PFSK-1 (cell line): ENCODE measurements around the gene MAGEB17.

Experiments used
- FOXP2 ChIP-seq: optimal IDR thresholded peaks from 2 replicates; pipeline ENCODE3; 2011; ENCODE audit warnings: borderline replicate concordance, control low read depth, inconsistent platforms; ENCODE audit not compliant: insufficient read depth; ENCODE audit errors: extremely low read length, extremely low read depth
- POLR2AphosphoS5 ChIP-seq: IDR thresholded peaks from 2 replicates; pipeline ENCODE4 v1.6.1; 2012; ENCODE audit warnings: low read depth, mild to moderate bottlenecking, control low read depth, low read length, moderate library complexity
- REST ChIP-seq, 2 experiments: IDR thresholded peaks; 2 replicates each; pipeline versions ENCODE4 v1.6.1 to v1.8.0; 2011 to 2012; ENCODE audit warnings: low read depth in 2 of 2, low read length in 2 of 2, control low read depth in 1 of 2, inconsistent platforms in 1 of 2, mild to moderate bottlenecking in 1 of 2, moderate library complexity in 1 of 2; ENCODE audit not compliant: insufficient read depth in 1 of 2
- SIN3A ChIP-seq: IDR thresholded peaks from 2 replicates; pipeline ENCODE4 v1.6.1; 2012; ENCODE audit warnings: mild to moderate bottlenecking, low read length, moderate library complexity, borderline replicate concordance; ENCODE audit not compliant: insufficient read depth
- TAF1 ChIP-seq: IDR thresholded peaks from 2 replicates; pipeline ENCODE4 v1.6.1; 2012; ENCODE audit warnings: low read length, control low read depth, borderline replicate concordance; ENCODE audit not compliant: insufficient read depth

The MAGEB17 gene

GRCh38 chrX:16143968-16144367, 23.3 kb upstream of the MAGEB17 start:
- no peak for TF ChIP-seq TAF1
- no peak for TF ChIP-seq FOXP2
- TF ChIP-seq REST (IDR thresholded peaks at IDR 0.05; ENCODE audit: insufficient read depth in 1 of 2, low read depth in 2 of 2, low read length in 2 of 2) = no peak
- TF ChIP-seq POLR2AphosphoS5 = no peak
- no peak for TF ChIP-seq SIN3A

DNA sequence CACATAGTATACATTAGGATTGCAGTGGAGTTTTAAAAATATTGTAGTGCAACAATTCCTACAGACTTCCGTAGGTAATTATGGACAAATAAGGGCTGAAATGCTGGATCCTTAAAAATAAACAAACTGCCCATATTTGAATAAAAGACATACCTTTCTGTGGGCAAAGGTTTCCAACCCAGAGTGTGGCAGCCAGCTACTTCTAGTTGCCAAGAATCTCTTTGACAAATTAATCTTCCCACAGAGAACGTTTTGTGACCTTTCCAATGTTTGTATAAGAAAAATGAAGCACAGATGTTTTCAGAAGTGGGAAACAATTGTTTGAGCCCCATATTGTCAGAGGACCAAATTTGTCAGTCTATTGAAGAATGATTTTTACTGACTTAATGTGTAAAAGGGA, 22.9 kb upstream of the MAGEB17 start:
- no peak for TF ChIP-seq REST (IDR thresholded peaks at IDR 0.05; ENCODE audit: insufficient read depth in 1 of 2, low read depth in 2 of 2, low read length in 2 of 2)
- no peak for TF ChIP-seq POLR2AphosphoS5
- no peak for TF ChIP-seq TAF1
- TF ChIP-seq FOXP2 = no peak
- no peak for TF ChIP-seq SIN3A

- TF ChIP-seq FOXP2 (no peak), REST (IDR thresholded peaks at IDR 0.05; ENCODE audit: insufficient read depth in 1 of 2, low read depth in 2 of 2, low read length in 2 of 2) (no peak), TAF1 (no peak), SIN3A (no peak), POLR2AphosphoS5 (no peak)
Measured at GRCh38 chrX:16145656-16146055, 21.6 kb upstream of the MAGEB17 start.

- TF ChIP-seq FOXP2 = no peak
Measured at GRCh38 chrX:16148896-16149295, 18.4 kb upstream of the MAGEB17 start.

GRCh38 chrX:16155581-16156096, 11.6 kb upstream of the MAGEB17 start:
- no peak for TF ChIP-seq FOXP2
- no peak for TF ChIP-seq REST (IDR thresholded peaks at IDR 0.05; ENCODE audit: insufficient read depth in 1 of 2, low read depth in 2 of 2, low read length in 2 of 2)
- no peak for TF ChIP-seq POLR2AphosphoS5
- no peak for TF ChIP-seq TAF1
- TF ChIP-seq SIN3A = no peak
